SJSA1 (cell line): Measurements from ENCODE around the gene DSCAM. TPM values are rescaled to one million over a fixed set of nuclear protein-coding genes. Genes with fewer than 3 reads are reported as not detected.
"Not testable (repeated sequence)": the region's sequence is repeated elsewhere in the genome, so short reads cannot be mapped to it uniquely, and the experiment has no call there.

Experiments
- DNase-seq, 2 experiments: peaks; one replicate each; pipeline ENCODE4 v3.0.0-alpha.2; 2015 to 2020; ENCODE audit warnings: low spot score in 2 of 2, low read depth in 1 of 2
- H3K27ac ChIP-seq: fragments of 250-450 bp; sonication (Bioruptor Pico); 2 replicates; pipeline ENCODE4 v1.5.1; 2020; ENCODE audit warnings: mild to moderate bottlenecking, moderate library complexity
- H3K27me3 ChIP-seq: fragments of 250-450 bp; sonication (Bioruptor Pico); replicated peaks from 2 replicates; pipeline ENCODE4 v1.5.1; 2020; ENCODE audit warnings: mild to moderate bottlenecking, moderate library complexity
- H3K36me3 ChIP-seq: fragments of 250-450 bp; sonication (Bioruptor Pico); 2 replicates; pipeline ENCODE4 v1.5.1; 2020; ENCODE audit warnings: mild to moderate bottlenecking
- H3K4me1 ChIP-seq: fragments of 250-450 bp; sonication (Bioruptor Pico); replicated peaks from 2 replicates; pipeline ENCODE4 v1.6.1; 2021; ENCODE audit warnings: mild to moderate bottlenecking
- H3K4me3 ChIP-seq: fragments of 250-450 bp; sonication (Bioruptor Pico); 2 replicates; pipeline ENCODE4 v1.5.1; 2020; ENCODE audit warnings: mild to moderate bottlenecking
- H3K9me3 ChIP-seq: fragments of 250-450 bp; sonication (Bioruptor Pico); replicated peaks from 2 replicates; pipeline ENCODE4 v1.5.1; 2020; ENCODE audit warnings: mild to moderate bottlenecking
- total RNA-seq: library from RNA; depleted of rRNA; stranded (reverse); fragments of >200 nt; shearing (Covaris generic); gene quantifications from 2 replicates; pipeline ENCODE4 v1.2.3, GENCODE V29; 2014

Gene DSCAM
- total RNA-seq, 1 experiment from 2014 or later: not detected

DNA sequence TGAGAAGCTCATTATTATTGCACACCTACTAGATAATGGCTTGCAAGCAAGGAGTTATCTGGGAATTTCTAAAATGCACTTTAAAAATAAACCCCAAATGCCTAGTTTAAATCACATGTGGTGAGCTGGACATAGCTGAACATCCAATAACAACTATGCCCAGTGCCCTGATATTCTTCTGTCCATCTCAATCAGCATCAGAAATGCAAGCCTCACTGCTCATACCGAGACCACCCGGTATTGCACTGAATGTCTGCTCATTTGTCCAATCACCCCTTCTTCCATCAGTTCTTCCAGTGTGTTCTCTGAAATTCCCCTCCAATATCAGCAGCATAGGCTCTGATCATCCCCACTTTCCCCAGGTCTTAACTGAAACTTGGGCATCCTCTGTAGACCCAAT is 383.8 kb downstream of the DSCAM start:
- no peaks in the 10 kb centered on the region for H3K4me1 ChIP-seq
- H3K9me3 ChIP-seq: no peaks in the 10 kb centered on the region
- no peaks in the 10 kb centered on the region for H3K36me3 ChIP-seq
- H3K4me3 ChIP-seq: no peak overlapping the region
- DNase-seq: no peak
- H3K27ac ChIP-seq: no peak overlapping the region
- H3K27me3 ChIP-seq: no peaks in the 10 kb centered on the region

DNA sequence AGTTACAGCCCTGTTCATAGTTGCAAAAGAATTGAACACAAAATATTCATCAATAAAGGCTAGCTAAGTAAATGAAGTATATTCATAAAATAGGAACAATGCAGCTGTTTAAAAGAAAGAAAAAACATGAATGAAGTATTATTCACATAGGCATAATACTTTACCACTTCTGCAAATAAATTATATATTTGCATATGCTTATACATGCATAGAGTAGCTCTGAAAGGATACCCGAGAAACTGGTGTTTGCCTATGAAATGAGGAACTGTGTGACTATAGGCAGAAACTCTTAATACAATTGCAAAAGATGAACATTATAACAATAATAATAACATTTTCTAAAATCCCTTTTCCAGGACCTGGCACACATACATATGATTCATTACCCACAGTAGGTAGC is 385.9 kb downstream of the DSCAM start:
- no peak for DNase-seq
- Histone ChIP-seq H3K9me3 (no peaks in the 10 kb centered on the region), H3K4me1 (no peaks in the 10 kb centered on the region)

GRCh38 chr21:40457741-40458140 is 389.2 kb downstream of the DSCAM start:
- Histone ChIP-seq H3K27me3 (no peaks in the 10 kb centered on the region), H3K27ac (no peak overlapping the region), H3K9me3 (no peaks in the 10 kb centered on the region), H3K4me3 (no peak overlapping the region), H3K4me1 (no peaks in the 10 kb centered on the region), H3K36me3 (no peaks in the 10 kb centered on the region)
- DNase-seq: no peak

More for the DNA sequence above, 385.9 kb downstream of the DSCAM start:
- no peaks in the 10 kb centered on the region for H3K36me3 ChIP-seq
- H3K27me3 ChIP-seq: no peaks in the 10 kb centered on the region
- no peak overlapping the region for H3K4me3 ChIP-seq
- no peak overlapping the region for H3K27ac ChIP-seq

DNA sequence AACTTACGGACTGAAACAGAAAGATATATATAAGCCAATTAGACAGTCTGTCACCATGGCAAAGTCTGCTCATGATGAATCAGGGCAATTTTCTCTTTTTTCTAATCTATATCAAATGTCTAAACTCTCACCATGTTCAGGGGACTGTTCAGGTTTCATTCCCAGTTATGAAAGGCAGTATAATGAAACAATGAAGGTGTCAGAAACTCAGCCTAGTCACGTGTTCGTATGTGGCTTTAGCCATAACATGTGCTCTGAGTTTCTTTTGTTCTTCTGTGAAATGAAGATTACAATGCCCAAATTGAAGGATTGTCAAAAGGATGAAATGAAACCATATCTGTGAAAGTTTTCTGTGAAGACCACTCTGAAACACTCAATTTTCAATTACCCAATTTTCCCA is 392.9 kb downstream of the DSCAM start:
- Histone ChIP-seq H3K27me3 (no peaks in the 10 kb centered on the region), H3K9me3 (no peaks in the 10 kb centered on the region), H3K27ac (no peak overlapping the region), H3K4me1 (no peaks in the 10 kb centered on the region), H3K4me3 (no peak overlapping the region), H3K36me3 (no peaks in the 10 kb centered on the region)
- DNase-seq: no peak

DNA sequence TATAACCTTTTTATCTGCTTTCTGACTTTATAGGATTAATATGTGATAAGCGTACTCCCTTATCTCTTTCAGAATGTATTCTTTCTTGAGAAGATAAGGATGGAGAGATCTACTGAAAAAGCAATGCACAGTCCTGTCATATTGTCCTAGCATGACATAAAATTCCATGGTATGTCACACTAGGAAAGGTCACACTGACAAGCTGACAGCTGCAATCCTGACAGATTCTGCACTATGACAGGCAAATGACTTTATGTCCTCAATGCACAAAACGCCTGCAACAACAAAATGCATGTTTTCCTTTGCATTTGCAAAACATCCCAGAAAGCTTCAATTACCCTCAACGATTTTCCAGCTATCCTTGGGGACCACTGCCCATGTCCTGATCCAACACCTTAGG is 393.8 kb downstream of the DSCAM start:
- no peak overlapping the region for H3K4me3 ChIP-seq
- H3K36me3 ChIP-seq: no peaks in the 10 kb centered on the region
- no peaks in the 10 kb centered on the region for H3K27me3 ChIP-seq
- no peak for DNase-seq
- H3K9me3 ChIP-seq: no peaks in the 10 kb centered on the region
- H3K27ac ChIP-seq: no peak overlapping the region
- H3K4me1 ChIP-seq: no peaks in the 10 kb centered on the region

DNA sequence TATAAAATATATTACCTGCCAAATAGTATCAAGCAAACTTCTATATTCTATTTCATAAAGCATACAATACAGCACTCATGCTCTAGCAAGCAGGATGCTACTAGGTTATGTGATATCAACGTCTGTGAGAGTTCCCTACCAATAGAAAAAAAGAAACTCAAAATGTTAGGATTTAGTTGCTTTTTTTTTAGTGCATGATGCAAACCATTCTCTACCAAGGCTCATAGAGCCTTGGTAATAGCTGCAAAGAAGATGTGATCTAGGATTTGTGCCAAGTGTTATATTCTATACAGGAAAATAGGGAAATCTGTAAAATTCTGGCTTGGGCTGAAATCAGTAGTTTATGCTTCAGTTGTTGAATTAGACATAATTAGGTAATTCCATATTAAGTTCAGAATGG is 394.4 kb downstream of the DSCAM start:
- H3K4me3 ChIP-seq: no peak overlapping the region
- no peak overlapping the region for H3K27ac ChIP-seq
- H3K4me1 ChIP-seq: no peaks in the 10 kb centered on the region

DNA sequence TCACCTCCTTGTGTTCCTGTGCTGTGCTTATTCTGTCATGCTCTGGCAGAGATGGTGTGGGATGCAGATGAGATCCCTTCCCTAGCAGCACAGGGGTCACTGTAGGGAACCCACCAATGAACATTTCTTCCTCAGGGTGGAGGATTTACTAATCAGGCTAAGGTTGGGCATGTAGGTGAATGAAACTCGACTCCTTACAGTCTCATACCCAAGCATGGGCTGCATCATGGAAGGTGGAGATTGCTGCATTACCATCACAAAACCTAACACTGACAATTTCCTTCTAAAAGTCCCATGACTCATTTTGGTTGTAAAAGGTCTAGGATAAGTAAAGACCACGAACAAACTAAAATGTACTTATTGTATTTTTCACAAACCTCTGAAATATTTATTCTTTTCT is 399.9 kb downstream of the DSCAM start:
- no peaks in the 10 kb centered on the region for H3K27me3 ChIP-seq
- H3K36me3 ChIP-seq: no peaks in the 10 kb centered on the region
- no peaks in the 10 kb centered on the region for H3K4me1 ChIP-seq
- no peak for DNase-seq
- H3K27ac ChIP-seq: no peak overlapping the region
- no peaks in the 10 kb centered on the region for H3K9me3 ChIP-seq
- H3K4me3 ChIP-seq: no peak overlapping the region

More for the DNA sequence above, 394.4 kb downstream of the DSCAM start:
- Histone ChIP-seq H3K27me3 (no peaks in the 10 kb centered on the region), H3K9me3 (no peaks in the 10 kb centered on the region), H3K36me3 (no peaks in the 10 kb centered on the region)
- DNase-seq: no peak

GRCh38 chr21:40445349-40445921 is 401.5 kb downstream of the DSCAM start:
- H3K9me3 ChIP-seq: no peaks in the 10 kb centered on the region
- no peak overlapping the region for H3K4me3 ChIP-seq
- DNase-seq: no peak
- no peaks in the 10 kb centered on the region for H3K36me3 ChIP-seq
- no peak overlapping the region for H3K27ac ChIP-seq
- H3K27me3 ChIP-seq: no peaks in the 10 kb centered on the region
- no peaks in the 10 kb centered on the region for H3K4me1 ChIP-seq

- H3K4me1 ChIP-seq, DNase-seq, H3K4me3 ChIP-seq, H3K27me3 ChIP-seq, H3K9me3 ChIP-seq, H3K27ac ChIP-seq, H3K36me3 ChIP-seq: not testable (repeated sequence)
These were observed 407.4 kb downstream of the DSCAM start for GRCh38 chr21:40439581-40439980.

DNA sequence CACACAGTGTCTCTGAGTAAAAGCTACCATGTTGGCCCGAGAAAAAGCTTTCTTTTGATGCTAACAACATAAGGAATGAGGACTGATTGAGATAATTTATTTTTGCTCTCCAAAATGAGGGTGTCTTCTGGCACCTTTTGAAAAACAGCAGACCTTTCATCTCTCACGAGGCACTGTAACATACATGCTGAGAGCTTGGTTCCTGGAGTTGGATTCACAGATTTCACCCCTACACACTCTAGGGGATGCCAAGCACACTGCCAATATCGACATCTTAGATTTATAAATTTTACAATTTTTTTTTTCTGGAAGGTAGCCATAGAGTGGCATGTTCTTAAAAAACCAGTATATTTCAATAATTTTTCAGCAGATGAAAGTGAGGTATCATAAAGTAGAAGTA is 408.3 kb downstream of the DSCAM start:
- Histone ChIP-seq H3K9me3 (peaks cover 2% of the 10 kb centered on the region; the same call in 1 of the 2 replicates), H3K27ac (no peak overlapping the region), H3K4me3 (no peak overlapping the region), H3K36me3 (no peaks in the 10 kb centered on the region), H3K4me1 (no peaks in the 10 kb centered on the region), H3K27me3 (no peaks in the 10 kb centered on the region)
- no peak for DNase-seq

- H3K9me3 ChIP-seq: peaks cover 2% of the 10 kb centered on the region; the same call in 1 of the 2 replicates
- no peaks in the 10 kb centered on the region for H3K36me3 ChIP-seq
- no peak overlapping the region for H3K27ac ChIP-seq
- H3K4me1 ChIP-seq: no peaks in the 10 kb centered on the region
- no peak for DNase-seq
- H3K4me3 ChIP-seq: no peak overlapping the region
- H3K27me3 ChIP-seq: no peaks in the 10 kb centered on the region
These were observed 410.7 kb downstream of the DSCAM start for GRCh38 chr21:40436261-40436660.

- no peak for DNase-seq
- no peaks in the 10 kb centered on the region for H3K36me3 ChIP-seq
- no peaks in the 10 kb centered on the region for H3K4me1 ChIP-seq
- no peaks in the 10 kb centered on the region; the same call in 1 of the 2 replicates for H3K9me3 ChIP-seq
- no peak overlapping the region for H3K27ac ChIP-seq
- H3K4me3 ChIP-seq: no peak overlapping the region
- no peaks in the 10 kb centered on the region for H3K27me3 ChIP-seq
These were observed 413.4 kb downstream of the DSCAM start for GRCh38 chr21:40433538-40433937.

DNA sequence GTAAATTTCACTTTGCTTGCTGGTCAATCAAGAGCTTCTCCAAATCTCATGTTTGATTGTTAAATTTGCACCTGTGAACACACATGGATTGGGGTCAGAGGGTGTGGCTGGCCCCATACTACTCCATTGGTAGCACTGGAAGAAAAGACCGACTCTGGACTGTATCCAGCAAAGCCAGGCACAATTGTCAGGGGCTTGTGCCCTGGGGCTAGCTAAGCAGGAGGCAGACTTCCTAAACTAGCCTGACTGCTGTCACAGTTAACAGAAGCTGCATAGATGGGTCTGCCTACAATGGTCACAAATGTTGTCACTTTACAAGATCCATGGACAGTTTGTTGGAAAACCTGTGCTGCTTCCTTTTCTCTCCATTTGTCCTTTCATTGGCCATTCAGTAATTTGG is 421.0 kb downstream of the DSCAM start:
- Histone ChIP-seq H3K9me3 (no peaks in the 10 kb centered on the region), H3K27ac (no peak overlapping the region), H3K36me3 (no peaks in the 10 kb centered on the region), H3K27me3 (no peaks in the 10 kb centered on the region), H3K4me1 (no peaks in the 10 kb centered on the region), H3K4me3 (no peak overlapping the region)
- no peak for DNase-seq

- H3K27ac ChIP-seq: no peak overlapping the region
- H3K4me3 ChIP-seq: no peak overlapping the region
- no peaks in the 10 kb centered on the region for H3K4me1 ChIP-seq
- no peak for DNase-seq
- no peaks in the 10 kb centered on the region for H3K27me3 ChIP-seq
- no peaks in the 10 kb centered on the region for H3K9me3 ChIP-seq
- H3K36me3 ChIP-seq: no peaks in the 10 kb centered on the region
These were observed 423.9 kb downstream of the DSCAM start for GRCh38 chr21:40422896-40423635.
